ENCODE results near the gene ELF2. TPM values are rescaled to one million over a fixed set of nuclear protein-coding genes. Genes with fewer than 3 reads are reported as not detected.

Gene ELF2
- polyA plus RNA-seq, 1 donor from 2014 or later, result 105 TPM

DNA sequence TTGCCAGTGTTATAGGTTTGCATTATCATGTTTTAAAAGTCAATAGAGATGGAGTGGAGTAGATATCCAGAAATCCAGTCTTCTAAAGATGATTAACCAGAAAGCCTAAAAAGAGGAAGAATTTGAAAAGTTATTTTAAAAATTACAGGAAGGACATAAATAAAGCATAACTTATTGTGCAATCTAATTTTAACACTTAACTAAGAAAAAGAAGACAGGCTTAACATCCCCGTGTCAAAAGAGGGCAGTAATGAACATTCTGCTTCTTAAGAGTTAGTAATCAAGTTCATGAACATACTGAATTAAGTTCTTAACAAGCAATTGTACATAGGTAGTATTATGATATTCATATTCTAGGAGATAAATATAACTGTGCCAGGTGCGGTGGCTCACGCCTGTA is 39.3 kb downstream of the ELF2 start:
- H3F3A ChIP-seq (ENCODE audit: insufficient read depth, low read length, poor library complexity, severe bottlenecking), result no peaks in the 10 kb centered on the region
- no peak overlapping the region for H3K4me2 ChIP-seq (ENCODE audit: low read length)
- no peaks in the 10 kb centered on the region for H3K9me3 ChIP-seq (ENCODE audit: low read length)
- no peak overlapping the region for H3K9ac ChIP-seq (ENCODE audit: low read length)
- no peaks in the 10 kb centered on the region for H3K27me3 ChIP-seq (ENCODE audit: insufficient read depth, low read depth, low read length)
- no peaks in the 10 kb centered on the region for H4K20me1 ChIP-seq (ENCODE audit: insufficient read depth)
- peaks cover 5% of the 10 kb centered on the region for H3K36me3 ChIP-seq (ENCODE audit: insufficient read depth, low read length)
- peaks cover 33% of the 10 kb centered on the region for H3K79me2 ChIP-seq (replicated peaks; ENCODE audit: insufficient read depth, low read length)
- no peaks in the 10 kb centered on the region for H3K9me2 ChIP-seq (ENCODE audit: insufficient read depth, low read length)
- TF ChIP-seq, protein P1, sequence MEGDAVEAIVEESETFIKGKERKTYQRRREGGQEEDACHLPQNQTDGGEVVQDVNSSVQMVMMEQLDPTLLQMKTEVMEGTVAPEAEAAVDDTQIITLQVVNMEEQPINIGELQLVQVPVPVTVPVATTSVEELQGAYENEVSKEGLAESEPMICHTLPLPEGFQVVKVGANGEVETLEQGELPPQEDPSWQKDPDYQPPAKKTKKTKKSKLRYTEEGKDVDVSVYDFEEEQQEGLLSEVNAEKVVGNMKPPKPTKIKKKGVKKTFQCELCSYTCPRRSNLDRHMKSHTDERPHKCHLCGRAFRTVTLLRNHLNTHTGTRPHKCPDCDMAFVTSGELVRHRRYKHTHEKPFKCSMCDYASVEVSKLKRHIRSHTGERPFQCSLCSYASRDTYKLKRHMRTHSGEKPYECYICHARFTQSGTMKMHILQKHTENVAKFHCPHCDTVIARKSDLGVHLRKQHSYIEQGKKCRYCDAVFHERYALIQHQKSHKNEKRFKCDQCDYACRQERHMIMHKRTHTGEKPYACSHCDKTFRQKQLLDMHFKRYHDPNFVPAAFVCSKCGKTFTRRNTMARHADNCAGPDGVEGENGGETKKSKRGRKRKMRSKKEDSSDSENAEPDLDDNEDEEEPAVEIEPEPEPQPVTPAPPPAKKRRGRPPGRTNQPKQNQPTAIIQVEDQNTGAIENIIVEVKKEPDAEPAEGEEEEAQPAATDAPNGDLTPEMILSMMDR (IDR thresholded peaks at IDR 0.05; ENCODE audit: poor library complexity, severe bottlenecking), result no peak
- no peak overlapping the region for H3K4me3 ChIP-seq (ENCODE audit: low read length)
- no peak overlapping the region for H3K27ac ChIP-seq (ENCODE audit: low read length)
- no peak overlapping the region for H2AFZ ChIP-seq (ENCODE audit: low read depth, low read length)

DNA sequence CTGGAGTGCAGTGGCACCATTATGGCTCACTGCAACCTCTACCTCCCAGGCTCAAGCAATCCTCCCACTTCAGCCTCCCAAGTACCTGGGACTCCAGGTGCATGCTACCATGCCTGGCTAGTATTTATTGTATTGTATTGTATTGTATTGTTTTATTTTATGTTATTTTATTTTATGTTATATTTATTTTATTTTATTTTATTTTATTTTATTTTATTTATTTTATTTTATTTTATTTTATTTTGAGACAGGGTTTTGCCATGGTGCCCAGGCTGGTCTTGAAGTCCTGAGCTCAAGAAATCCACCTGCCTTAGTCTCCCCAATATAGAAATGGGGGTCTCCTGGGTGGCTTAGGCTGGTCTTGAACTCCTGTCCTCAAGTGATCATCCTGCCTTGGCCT is 42.6 kb downstream of the ELF2 start:
- Histone ChIP-seq H3K4me3 (ENCODE audit: low read length) (no peak overlapping the region), H3K9ac (ENCODE audit: low read length) (no peak overlapping the region), H4K20me1 (ENCODE audit: insufficient read depth) (no peaks in the 10 kb centered on the region), H3K9me2 (ENCODE audit: insufficient read depth, low read length) (no peaks in the 10 kb centered on the region), H2AFZ (ENCODE audit: low read depth, low read length) (no peak overlapping the region), H3K4me2 (ENCODE audit: low read length) (no peak overlapping the region), H3K27ac (ENCODE audit: low read length) (no peak overlapping the region), H3K9me3 (ENCODE audit: low read length) (no peaks in the 10 kb centered on the region), H3F3A (ENCODE audit: insufficient read depth, low read length, poor library complexity, severe bottlenecking) (no peaks in the 10 kb centered on the region), H3K36me3 (ENCODE audit: insufficient read depth, low read length) (peaks cover 5% of the 10 kb centered on the region), H3K27me3 (ENCODE audit: insufficient read depth, low read depth, low read length) (no peaks in the 10 kb centered on the region), H3K79me2 (replicated peaks; ENCODE audit: insufficient read depth, low read length) (peaks cover 6% of the 10 kb centered on the region)
- TF ChIP-seq SMC3 (conservative IDR thresholded peaks at IDR 0.05; ENCODE audit: poor library complexity), result no peak
- TF ChIP-seq RAD21 (conservative IDR thresholded peaks at IDR 0.05), result no peak

DNA sequence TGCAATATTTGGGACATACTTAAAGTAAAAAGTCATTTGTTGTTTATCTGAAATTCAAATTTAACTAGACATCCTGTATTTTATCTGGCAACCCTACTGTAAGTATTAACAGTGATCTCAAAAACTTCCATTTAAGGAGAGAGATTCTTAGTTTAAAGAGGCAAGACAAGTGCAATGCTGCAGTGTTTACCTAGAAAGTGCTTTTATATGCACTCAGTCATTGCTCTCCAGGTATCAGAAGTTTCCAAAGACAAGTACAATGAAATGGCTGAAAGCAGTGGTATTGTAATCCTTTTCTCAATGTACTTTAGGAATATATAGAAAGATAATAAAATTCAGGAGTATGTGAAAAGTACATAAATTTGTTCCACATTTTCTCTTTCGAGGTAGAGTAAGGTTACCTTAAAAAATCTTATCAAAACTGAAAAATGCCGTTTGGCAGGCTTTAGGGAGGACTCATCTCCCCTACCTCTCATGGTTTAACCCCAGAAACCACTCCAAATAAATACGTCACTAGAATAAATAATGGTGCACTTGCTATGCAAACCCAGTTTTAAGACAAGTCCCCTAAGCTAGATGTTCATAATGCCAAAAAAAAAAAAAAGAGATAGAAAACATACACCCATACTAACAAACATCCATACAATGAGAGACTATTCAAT is 45.7 kb downstream of the ELF2 start:
- Histone ChIP-seq H3F3A (ENCODE audit: insufficient read depth, low read length, poor library complexity, severe bottlenecking) (no peaks in the 10 kb centered on the region), H3K9me2 (ENCODE audit: insufficient read depth, low read length) (no peaks in the 10 kb centered on the region), H3K9me3 (ENCODE audit: low read length) (no peaks in the 10 kb centered on the region), H3K79me2 (replicated peaks; ENCODE audit: insufficient read depth, low read length) (no peaks in the 10 kb centered on the region), H3K9ac (ENCODE audit: low read length) (no peak overlapping the region), H3K36me3 (ENCODE audit: insufficient read depth, low read length) (no peaks in the 10 kb centered on the region), H3K4me3 (ENCODE audit: low read length) (no peak overlapping the region), H3K27me3 (ENCODE audit: insufficient read depth, low read depth, low read length) (no peaks in the 10 kb centered on the region), H4K20me1 (ENCODE audit: insufficient read depth) (no peaks in the 10 kb centered on the region), H2AFZ (ENCODE audit: low read depth, low read length) (no peak overlapping the region), H3K4me2 (ENCODE audit: low read length) (no peak overlapping the region), H3K27ac (ENCODE audit: low read length) (no peak overlapping the region)
- TF ChIP-seq MXI1 (conservative IDR thresholded peaks at IDR 0.05; ENCODE audit: poor library complexity, severe bottlenecking), result no peak
- TF ChIP-seq POLR2AphosphoS5 (IDR thresholded peaks at IDR 0.05), result no peak
- TF ChIP-seq RAD21 (conservative IDR thresholded peaks at IDR 0.05), result no peak
- TF ChIP-seq EZH2 (IDR thresholded peaks at IDR 0.05; ENCODE audit: borderline replicate concordance, insufficient read depth, low read length, poor library complexity, severe bottlenecking), result no peak
- TF ChIP-seq, protein P1 (IDR thresholded peaks at IDR 0.05; ENCODE audit: poor library complexity, severe bottlenecking), result no peak

Measured in neural cell (in vitro differentiated cells).